ENCODE measurements around the gene PUS1. TPM values are rescaled to one million over a fixed set of nuclear protein-coding genes. Genes with fewer than 3 reads are reported as not detected.
"Not testable (repeated sequence)": the region's sequence is repeated elsewhere in the genome, so short reads cannot be mapped to it uniquely, and the experiment has no call there.

The PUS1 gene
- 10 to 100 TPM; 13.6 to 17.0 (median 13.7) TPM for polyA plus RNA-seq (ENCODE audit: insufficient read length in 4 of 4)

GRCh38 chr12:131928711-131929580 lies at the start of gene PUS1:
TSS of gene PUS1 (plus strand) at chr12:131929276. CDS start at chr12:131929723, 447 bp downstream.
- peak; percentile 85 to 89 (median 86) for DNase-seq (ENCODE audit: low read depth in 4 of 4, low spot score in 3 of 4)

GRCh38 chr12:131882804-131883520 lies 46.1 kb upstream of the PUS1 start:
- DNase-seq (ENCODE audit: low read depth in 4 of 4, low spot score in 3 of 4): no peak

GRCh38 chr12:131883521-131883900 lies 45.6 kb upstream of the PUS1 start:
- no peak for DNase-seq (ENCODE audit: low read depth in 4 of 4, low spot score in 3 of 4)

GRCh38 chr12:131885076-131885475 lies 44.0 kb upstream of the PUS1 start:
- not testable (repeated sequence) for DNase-seq (ENCODE audit: low read depth in 4 of 4, low spot score in 3 of 4)

GRCh38 chr12:131885543-131886057 lies 43.5 kb upstream of the PUS1 start:
- no peak for DNase-seq (ENCODE audit: low read depth in 4 of 4, low spot score in 3 of 4)

- not testable (repeated sequence) for DNase-seq (ENCODE audit: low read depth in 4 of 4, low spot score in 3 of 4)
Measured at GRCh38 chr12:131891722-131892121, 37.4 kb upstream of the PUS1 start.

GRCh38 chr12:131892711-131893604 lies 36.1 kb upstream of the PUS1 start:
- no peak for DNase-seq (ENCODE audit: low read depth in 4 of 4, low spot score in 3 of 4)

GRCh38 chr12:131893605-131894312 lies 35.3 kb upstream of the PUS1 start:
- peak in 1 of 4 donors; percentile 13 for DNase-seq (ENCODE audit: low read depth in 4 of 4, low spot score in 3 of 4)

GRCh38 chr12:131894313-131894860 lies 34.7 kb upstream of the PUS1 start, which contains the start of gene ULK1:
TSS of gene ULK1 (plus strand) at chr12:131894622. CDS start at chr12:131895002, 380 bp downstream.
- DNase-seq (ENCODE audit: low read depth in 4 of 4, low spot score in 3 of 4): peak; percentile 78 to 84 (median 80)

GRCh38 chr12:131894981-131895639 lies 34.0 kb upstream of the PUS1 start:
- no peak for DNase-seq (ENCODE audit: low read depth in 4 of 4, low spot score in 3 of 4)

GRCh38 chr12:131895640-131896079 lies 33.4 kb upstream of the PUS1 start:
- no peak for DNase-seq (ENCODE audit: low read depth in 4 of 4, low spot score in 3 of 4)

GRCh38 chr12:131896080-131896810 lies 32.8 kb upstream of the PUS1 start:
- DNase-seq (ENCODE audit: low read depth in 4 of 4, low spot score in 3 of 4): peak; percentile 66 to 72 (median 70)

GRCh38 chr12:131896811-131897270 lies 32.2 kb upstream of the PUS1 start:
- DNase-seq (ENCODE audit: low read depth in 4 of 4, low spot score in 3 of 4): no peak

GRCh38 chr12:131897276-131897675 lies 31.8 kb upstream of the PUS1 start:
- no peak for DNase-seq (ENCODE audit: low read depth in 4 of 4, low spot score in 3 of 4)

- no peak for DNase-seq (ENCODE audit: low read depth in 4 of 4, low spot score in 3 of 4)
Measured at GRCh38 chr12:131897875-131898274, 31.2 kb upstream of the PUS1 start.

- DNase-seq (ENCODE audit: low read depth in 4 of 4, low spot score in 3 of 4): no peak
Measured at GRCh38 chr12:131900397-131900796, 28.7 kb upstream of the PUS1 start.

GRCh38 chr12:131901431-131902331 lies 27.4 kb upstream of the PUS1 start:
- no peak for DNase-seq (ENCODE audit: low read depth in 4 of 4, low spot score in 3 of 4)

Measured in right renal pelvis (tissue), 4 donors.